Breast epithelium (tissue), 4 donors: ENCODE results near the gene MMAB. TPM values are rescaled to one million over a fixed set of nuclear protein-coding genes. Genes with fewer than 3 reads are reported as not detected.

Experiments
- DNase-seq, 2 donors: peaks; one replicate each; pipeline ENCODE4 v3.0.0-alpha.2; 2019; ENCODE audit warnings: low spot score in 2 of 2
- H3K27ac ChIP-seq, 2 donors: fragments of 200-600 bp; sonication (generic) in 1 of 2; one replicate each; pipeline ENCODE4 v1.5.1; 2016 to 2019; ENCODE audit warnings: mild to moderate bottlenecking in 1 of 2
- H3K27me3 ChIP-seq, 2 donors: fragments of 200-600 bp; sonication (generic) in 1 of 2; one replicate each; pipeline versions ENCODE4 v1.5.1 to v1.6.0; 2017 to 2019; ENCODE audit warnings: control low read depth in 1 of 2, mild to moderate bottlenecking in 1 of 2
- H3K36me3 ChIP-seq: fragments of 200-600 bp; one replicate; pipeline ENCODE4 v1.5.1; 2019
- H3K4me1 ChIP-seq, 2 donors: fragments of 200-600 bp; sonication (generic); one replicate each; pipeline ENCODE4 v1.5.1; 2016 to 2019; ENCODE audit warnings: control low read depth in 1 of 2
- H3K4me3 ChIP-seq, 3 donors: fragments of 200-600 bp; sonication (generic); 1 replicate in 2 of 3; 2 replicates in 1 of 3; pipeline ENCODE4 v1.5.1; 2016 to 2019; ENCODE audit warnings: mild to moderate bottlenecking in 3 of 3, moderate library complexity in 2 of 3
- H3K9me3 ChIP-seq, 2 donors: fragments of 200-600 bp; sonication (generic) in 1 of 2; one replicate each; pipeline ENCODE4 v1.5.1; 2016 to 2019; ENCODE audit warnings: control low read depth in 1 of 2
- POLR2A ChIP-seq: fragments of 450-650 bp; IDR thresholded peaks from one replicate; pipeline ENCODE4 v1.6.1; 2016; ENCODE audit warnings: antibody characterized with exemption, mild to moderate bottlenecking, moderate library complexity
- POLR2AphosphoS5 ChIP-seq, 3 donors: sonication (generic); formaldehyde crosslinking; IDR thresholded peaks; one replicate each; pipeline ENCODE4 v1.6.1; 2017; ENCODE audit warnings: antibody characterized with exemption in 3 of 3
- intact Hi-C: fragments of 100-400 bp; cut with DNase I; formaldehyde crosslinking; loops from one replicate; pipeline ENCODE4 v1.15.1; 2023; ENCODE audit warnings: low total_unique reads
- total RNA-seq, 3 donors: library from RNA; depleted of rRNA; stranded (reverse); fragments of >200 nt; gene quantifications; one replicate each; pipeline ENCODE4 v1.1.0, GENCODE V29; 2016
- TF ChIP-seq, protein P1 (sequence below), 3 donors: fragments of 450-650 bp; IDR thresholded peaks; one replicate each; pipeline ENCODE4 v1.5.1; 2016 to 2017; ENCODE audit warnings: antibody characterized with exemption in 3 of 3, mild to moderate bottlenecking in 3 of 3, moderate library complexity in 3 of 3

MMAB gene
- total RNA-seq, 3 donors from 2014 or later = 23.9 to 29.1 (median 28.6) TPM

DNA sequence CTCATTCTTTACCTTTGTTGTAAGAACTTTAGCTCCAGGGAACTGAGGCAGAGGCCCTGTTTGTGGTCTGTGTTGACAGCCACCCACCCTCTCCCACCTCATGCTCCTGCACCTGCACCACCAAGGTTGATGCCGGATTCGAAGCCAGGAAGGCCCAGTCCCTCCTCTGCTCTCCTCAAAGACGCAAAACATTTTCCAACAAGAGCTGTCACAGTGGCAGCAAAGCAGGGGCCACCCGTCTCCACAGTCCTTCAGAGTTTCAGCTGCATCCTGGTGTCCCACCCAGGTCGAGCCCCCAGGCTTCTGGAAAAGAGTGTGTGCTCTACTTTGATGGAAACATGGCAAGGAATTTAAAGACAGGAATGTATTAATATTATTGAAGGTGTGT is 37.4 kb downstream of the MMAB start:
- H3K36me3 ChIP-seq = peaks cover 21% of the 10 kb centered on the region
- no peak for DNase-seq

DNA sequence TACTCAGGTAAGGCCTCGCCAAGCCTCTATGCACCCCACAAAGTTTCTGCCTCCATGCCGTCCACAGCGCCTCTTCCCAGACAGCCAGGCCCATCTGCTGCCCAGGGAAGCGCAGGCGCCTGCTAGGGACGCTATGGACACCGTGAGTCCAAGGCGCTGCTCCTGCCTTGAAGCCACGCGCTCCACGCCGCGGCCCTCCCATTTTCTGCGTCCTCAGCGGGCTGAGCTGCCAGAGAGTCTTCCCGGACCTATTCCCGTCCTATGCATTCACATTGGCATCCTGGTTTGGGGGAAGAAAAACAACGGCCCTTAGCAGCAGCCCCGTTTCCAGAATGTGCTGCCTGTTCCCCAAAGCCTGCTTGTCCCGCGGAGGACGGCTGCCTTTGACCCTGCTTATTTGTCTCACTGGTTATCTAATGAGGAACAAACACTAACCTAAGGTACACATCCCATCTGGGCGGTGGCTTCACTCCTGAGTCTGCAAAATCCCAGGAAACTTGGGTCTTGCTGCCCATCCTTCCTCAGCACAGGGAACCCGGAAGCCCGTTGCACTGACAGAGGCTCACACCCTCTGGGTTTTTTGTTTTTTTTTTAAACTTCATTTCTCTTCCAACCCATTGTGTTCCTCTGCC is 38.0 kb downstream of the MMAB start:
- Histone ChIP-seq H3K4me3 (no peak overlapping the region), H3K36me3 (peaks cover 21% of the 10 kb centered on the region), H3K27ac (no peak overlapping the region), H3K9me3 (no peaks in the 10 kb centered on the region), H3K4me1 (no peaks in the 10 kb centered on the region), H3K27me3 (no peaks in the 10 kb centered on the region)
- no peak for DNase-seq
- intact Hi-C loops = no loop called here
- TF ChIP-seq POLR2AphosphoS5 (IDR thresholded peaks at IDR 0.05) (no peak), POLR2A (no peak)
- TF ChIP-seq, protein P1, sequence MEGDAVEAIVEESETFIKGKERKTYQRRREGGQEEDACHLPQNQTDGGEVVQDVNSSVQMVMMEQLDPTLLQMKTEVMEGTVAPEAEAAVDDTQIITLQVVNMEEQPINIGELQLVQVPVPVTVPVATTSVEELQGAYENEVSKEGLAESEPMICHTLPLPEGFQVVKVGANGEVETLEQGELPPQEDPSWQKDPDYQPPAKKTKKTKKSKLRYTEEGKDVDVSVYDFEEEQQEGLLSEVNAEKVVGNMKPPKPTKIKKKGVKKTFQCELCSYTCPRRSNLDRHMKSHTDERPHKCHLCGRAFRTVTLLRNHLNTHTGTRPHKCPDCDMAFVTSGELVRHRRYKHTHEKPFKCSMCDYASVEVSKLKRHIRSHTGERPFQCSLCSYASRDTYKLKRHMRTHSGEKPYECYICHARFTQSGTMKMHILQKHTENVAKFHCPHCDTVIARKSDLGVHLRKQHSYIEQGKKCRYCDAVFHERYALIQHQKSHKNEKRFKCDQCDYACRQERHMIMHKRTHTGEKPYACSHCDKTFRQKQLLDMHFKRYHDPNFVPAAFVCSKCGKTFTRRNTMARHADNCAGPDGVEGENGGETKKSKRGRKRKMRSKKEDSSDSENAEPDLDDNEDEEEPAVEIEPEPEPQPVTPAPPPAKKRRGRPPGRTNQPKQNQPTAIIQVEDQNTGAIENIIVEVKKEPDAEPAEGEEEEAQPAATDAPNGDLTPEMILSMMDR (IDR thresholded peaks at IDR 0.05) = no peak

More for the DNA sequence above, 37.4 kb downstream of the MMAB start:
- Histone ChIP-seq H3K27ac (no peak overlapping the region), H3K4me1 (no peaks in the 10 kb centered on the region), H3K9me3 (no peaks in the 10 kb centered on the region), H3K4me3 (no peak overlapping the region), H3K27me3 (no peaks in the 10 kb centered on the region)
- no peak for TF ChIP-seq POLR2A
- no peak for TF ChIP-seq POLR2AphosphoS5 (IDR thresholded peaks at IDR 0.05)
- TF ChIP-seq, protein P1 (IDR thresholded peaks at IDR 0.05) = no peak
- intact Hi-C loops = no loop called here

DNA sequence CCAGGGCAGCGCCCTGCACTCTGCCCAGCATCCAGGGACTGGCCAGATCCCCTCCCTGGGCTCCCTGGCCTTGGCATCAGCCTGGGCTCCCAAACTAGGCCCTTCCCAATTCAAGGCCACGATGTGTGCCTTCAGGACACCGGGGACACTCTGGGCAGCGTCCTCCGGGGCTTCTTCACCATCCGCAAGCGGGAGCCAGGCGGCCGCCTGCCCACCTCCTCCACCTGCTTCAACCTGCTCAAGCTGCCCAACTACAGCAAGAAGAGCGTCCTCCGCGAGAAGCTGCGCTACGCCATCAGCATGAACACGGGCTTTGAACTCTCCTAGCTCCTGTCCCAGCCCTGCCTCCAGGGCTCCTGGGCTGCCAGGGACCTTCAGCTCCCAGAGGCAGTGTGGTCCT is 38.8 kb downstream of the MMAB start:
- H3K9me3 ChIP-seq = no peaks in the 10 kb centered on the region
- H3K4me3 ChIP-seq = no peak overlapping the region
- no peaks in the 10 kb centered on the region for H3K27me3 ChIP-seq
- H3K4me1 ChIP-seq = no peaks in the 10 kb centered on the region
- DNase-seq = no peak
- intact Hi-C loops = no loop called here
- TF ChIP-seq, protein P1 (IDR thresholded peaks at IDR 0.05) = no peak
- TF ChIP-seq POLR2A = no peak
- no peak for TF ChIP-seq POLR2AphosphoS5 (IDR thresholded peaks at IDR 0.05)
- H3K36me3 ChIP-seq = peaks cover 21% of the 10 kb centered on the region
- H3K27ac ChIP-seq = no peak overlapping the region

DNA sequence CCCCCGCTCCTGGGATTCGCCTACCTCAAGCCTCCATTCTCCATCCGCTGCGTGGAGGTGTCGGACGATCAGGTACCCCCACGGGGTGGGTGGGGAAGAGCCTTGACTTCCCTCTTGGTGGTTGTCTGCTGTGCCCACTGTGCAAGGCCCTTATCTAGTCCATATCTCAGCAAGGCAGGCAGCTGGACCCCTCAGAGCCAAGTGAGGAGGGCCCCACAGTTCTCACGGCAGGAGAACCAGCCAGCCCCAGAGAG is 39.9 kb downstream of the MMAB start:
- Histone ChIP-seq H3K4me1 (no peaks in the 10 kb centered on the region), H3K36me3 (peaks cover 21% of the 10 kb centered on the region), H3K27ac (no peak overlapping the region), H3K4me3 (no peak overlapping the region), H3K27me3 (no peaks in the 10 kb centered on the region), H3K9me3 (no peaks in the 10 kb centered on the region)
- TF ChIP-seq, protein P1 (IDR thresholded peaks at IDR 0.05) = no peak
- TF ChIP-seq POLR2AphosphoS5 (IDR thresholded peaks at IDR 0.05) (no peak), POLR2A (no peak)
- DNase-seq = no peak
- intact Hi-C loops = no loop called here

DNA sequence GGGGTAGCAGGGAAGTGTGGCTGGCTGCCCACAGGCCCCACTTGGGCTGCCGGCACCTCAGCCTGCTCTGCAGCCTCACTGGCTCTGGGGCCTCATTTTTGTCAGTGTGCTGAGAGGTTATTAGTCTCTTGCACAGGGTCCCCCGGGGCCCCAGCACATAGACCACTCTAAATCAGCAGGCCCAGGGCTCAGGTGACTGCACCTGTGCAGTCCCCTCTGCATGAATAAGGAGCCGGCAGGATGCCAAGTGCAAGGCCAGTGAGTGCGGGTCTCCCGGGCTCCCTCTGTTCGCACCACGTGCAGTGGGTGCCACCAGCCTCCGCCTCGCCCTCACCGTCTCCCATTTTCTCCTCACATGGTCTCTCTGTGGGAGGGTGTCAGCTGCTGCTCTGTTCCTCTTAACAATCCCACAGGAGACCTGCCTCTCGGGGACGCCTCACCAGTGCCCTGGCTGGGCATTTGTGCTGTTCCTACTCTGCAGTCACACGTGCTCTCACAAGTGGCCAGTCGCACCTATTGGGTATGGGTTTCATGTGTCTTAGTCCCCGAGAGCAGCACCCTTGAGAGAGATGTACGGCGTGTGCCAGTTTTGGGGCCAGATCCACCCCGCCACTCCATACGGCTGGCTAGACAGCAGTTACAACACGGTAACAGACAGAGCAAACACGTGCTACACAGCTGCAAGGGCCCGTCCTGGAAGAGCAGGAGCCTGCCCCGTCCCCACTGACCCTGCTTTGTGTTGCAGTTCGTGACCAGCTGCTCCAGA is 40.4 kb downstream of the MMAB start:
- DNase-seq = no peak
- no peaks in the 10 kb centered on the region for H3K4me1 ChIP-seq
- intact Hi-C loops = no loop called here
- H3K4me3 ChIP-seq = no peak overlapping the region
- H3K36me3 ChIP-seq = peaks cover 21% of the 10 kb centered on the region
- H3K27ac ChIP-seq = no peak overlapping the region
- TF ChIP-seq, protein P1 (IDR thresholded peaks at IDR 0.05) = no peak
- TF ChIP-seq POLR2AphosphoS5 (IDR thresholded peaks at IDR 0.05) (no peak), POLR2A (no peak)
- no peaks in the 10 kb centered on the region for H3K9me3 ChIP-seq
- no peaks in the 10 kb centered on the region for H3K27me3 ChIP-seq
